Liver (tissue), 9 donors: ENCODE measurements around the gene FAM120B. TPM values are rescaled to one million over a fixed set of nuclear protein-coding genes. Genes with fewer than 3 reads are reported as not detected.

ENCODE experiments used
- DNase-seq: peaks from one replicate; pipeline ENCODE4 v3.0.0-alpha.2; 2017; ENCODE audit warnings: low spot score
- H3K27ac ChIP-seq, 2 donors: one replicate each; pipeline ENCODE4 v1.7.0; 2013; ENCODE audit warnings: inconsistent platforms in 2 of 2, low read length in 2 of 2, control low read depth in 1 of 2, low read depth in 1 of 2, mild to moderate bottlenecking in 1 of 2
- H3K27me3 ChIP-seq, 4 donors: one replicate each; pipeline versions ENCODE4 v1.6.1 to v1.7.0; 2013; ENCODE audit warnings: low read length in 3 of 4, inconsistent platforms in 1 of 4, mild to moderate bottlenecking in 1 of 4, moderate library complexity in 1 of 4; ENCODE audit not compliant: control insufficient read depth in 4 of 4, insufficient read depth in 4 of 4
- H3K36me3 ChIP-seq, 4 donors: one replicate each; pipeline versions ENCODE4 v1.6.1 to v1.7.0; 2013; ENCODE audit warnings: low read length in 3 of 4, mild to moderate bottlenecking in 3 of 4, low read depth in 1 of 4, moderate library complexity in 1 of 4; ENCODE audit not compliant: control insufficient read depth in 4 of 4, insufficient read depth in 3 of 4
- H3K4me1 ChIP-seq, 4 donors: one replicate each; pipeline versions ENCODE4 v1.6.1 to v1.7.0; 2013; ENCODE audit warnings: low read length in 3 of 4, mild to moderate bottlenecking in 3 of 4, moderate library complexity in 1 of 4; ENCODE audit not compliant: control insufficient read depth in 4 of 4, insufficient read depth in 4 of 4
- H3K4me3 ChIP-seq, 3 donors: one replicate each; pipeline versions ENCODE4 v1.6.1 to v1.7.0; 2013; ENCODE audit warnings: low read length in 3 of 3, control low read depth in 1 of 3, low read depth in 1 of 3, mild to moderate bottlenecking in 1 of 3
- H3K9ac ChIP-seq, 2 donors: one replicate each; pipeline ENCODE4 v1.7.0; 2013; ENCODE audit warnings: low read length in 2 of 2, mild to moderate bottlenecking in 2 of 2, moderate library complexity in 2 of 2, control low read depth in 1 of 2, low read depth in 1 of 2
- H3K9me3 ChIP-seq, 4 donors: one replicate each; pipeline versions ENCODE4 v1.6.1 to v1.7.0; 2013; ENCODE audit warnings: low read length in 3 of 4; ENCODE audit not compliant: control insufficient read depth in 4 of 4
- ATF3 ChIP-seq: IDR thresholded peaks from 2 replicates; pipeline ENCODE4 v1.6.1; 2016; ENCODE audit warnings: antibody characterized with exemption
- EGR1 ChIP-seq, 2 donors: IDR thresholded peaks; 2 replicates each; pipeline ENCODE4 v1.6.1; 2016 to 2018; ENCODE audit warnings: antibody characterized with exemption in 2 of 2, low read depth in 2 of 2
- FOXA1 ChIP-seq: IDR thresholded peaks from 2 replicates; pipeline ENCODE4 v1.6.1; 2016; ENCODE audit warnings: antibody characterized with exemption
- FOXA2 ChIP-seq: IDR thresholded peaks from 2 replicates; pipeline ENCODE4 v1.6.1; 2016; ENCODE audit warnings: antibody characterized with exemption
- GABPA ChIP-seq, 2 donors: IDR thresholded peaks in 1 of 2; conservative IDR thresholded peaks in 1 of 2; 2 replicates each; pipeline ENCODE4 v1.6.1; 2016; ENCODE audit warnings: antibody characterized with exemption in 2 of 2, mild to moderate bottlenecking in 1 of 2, moderate library complexity in 1 of 2
- HNF4A ChIP-seq, 2 donors: conservative IDR thresholded peaks; 2 replicates each; pipeline ENCODE4 v1.6.1; 2016; ENCODE audit warnings: antibody characterized with exemption in 2 of 2, mild to moderate bottlenecking in 2 of 2
- HNF4G ChIP-seq: IDR thresholded peaks from 2 replicates; pipeline ENCODE4 v1.6.1; 2016; ENCODE audit warnings: antibody characterized with exemption
- JUND ChIP-seq, 2 donors: IDR thresholded peaks; 2 replicates each; pipeline ENCODE4 v1.6.1; 2016; ENCODE audit warnings: antibody characterized with exemption in 2 of 2
- MAX ChIP-seq: IDR thresholded peaks from 2 replicates; pipeline ENCODE4 v1.6.1; 2016; ENCODE audit warnings: antibody characterized with exemption
- NR2F2 ChIP-seq: IDR thresholded peaks from 2 replicates; pipeline ENCODE4 v1.6.1; 2016; ENCODE audit warnings: antibody characterized with exemption
- RAD21 ChIP-seq, 2 donors: IDR thresholded peaks; 2 replicates each; pipeline ENCODE4 v1.6.1; 2016; ENCODE audit warnings: antibody characterized with exemption in 2 of 2, mild to moderate bottlenecking in 2 of 2
- REST ChIP-seq: IDR thresholded peaks from 2 replicates; pipeline ENCODE4 v1.6.1; 2016; ENCODE audit warnings: antibody characterized with exemption, mild to moderate bottlenecking
- RXRA ChIP-seq, 2 donors: IDR thresholded peaks; 2 replicates each; pipeline ENCODE4 v1.6.1; 2017 to 2018; ENCODE audit warnings: antibody characterized with exemption in 2 of 2, mild to moderate bottlenecking in 1 of 2
- SP1 ChIP-seq: IDR thresholded peaks from 2 replicates; pipeline ENCODE4 v1.6.1; 2018; ENCODE audit warnings: antibody characterized with exemption, mild to moderate bottlenecking
- TAF1 ChIP-seq: conservative IDR thresholded peaks from 2 replicates; pipeline ENCODE4 v1.6.1; 2016; ENCODE audit warnings: antibody characterized with exemption, mild to moderate bottlenecking
- YY1 ChIP-seq: IDR thresholded peaks from 2 replicates; pipeline ENCODE4 v1.6.1; 2016; ENCODE audit warnings: antibody characterized with exemption, mild to moderate bottlenecking
- ZBTB33 ChIP-seq: IDR thresholded peaks from 2 replicates; pipeline ENCODE4 v1.6.1; 2016; ENCODE audit warnings: antibody characterized with exemption
- WGBS: extraction: QIAGEN DNeasy Blood & Tissue Kit; methylation state at CpG from one replicate; pipeline ENCODE4 v1.1.7; 2013; 5-methylcytosine and 5-hydroxymethylcytosine counted together
- polyA plus RNA-seq, 2 donors: library from polyadenylated mRNA; stranded (reverse) in 1 of 2; unstranded in 1 of 2; fragments of 200-250 nt in 1 of 2; fragments of >200 nt in 1 of 2; fragmentation: Nextera tagmentation in 1 of 2; extraction: Ambion mirVana in 1 of 2; gene quantifications; one replicate each; pipeline versions ENCODE4 v1.2.1 to v1.2.3, GENCODE V29; 2013 to 2015
- total RNA-seq, 2 donors: library from RNA; depleted of rRNA; stranded (reverse); fragments of >200 nt; gene quantifications; one replicate each; pipeline ENCODE4 v1.2.3, GENCODE V29; 2014
- donor health status: healthy.
- donor health status: healthy.
- donor health status: healthy.
- donor health status: healthy.
- donor health status: healthy.

Gene FAM120B
- total and polyA plus RNA-seq, 4 donors, result 6.0 to 11.1 (median 9.1) TPM

DNA sequence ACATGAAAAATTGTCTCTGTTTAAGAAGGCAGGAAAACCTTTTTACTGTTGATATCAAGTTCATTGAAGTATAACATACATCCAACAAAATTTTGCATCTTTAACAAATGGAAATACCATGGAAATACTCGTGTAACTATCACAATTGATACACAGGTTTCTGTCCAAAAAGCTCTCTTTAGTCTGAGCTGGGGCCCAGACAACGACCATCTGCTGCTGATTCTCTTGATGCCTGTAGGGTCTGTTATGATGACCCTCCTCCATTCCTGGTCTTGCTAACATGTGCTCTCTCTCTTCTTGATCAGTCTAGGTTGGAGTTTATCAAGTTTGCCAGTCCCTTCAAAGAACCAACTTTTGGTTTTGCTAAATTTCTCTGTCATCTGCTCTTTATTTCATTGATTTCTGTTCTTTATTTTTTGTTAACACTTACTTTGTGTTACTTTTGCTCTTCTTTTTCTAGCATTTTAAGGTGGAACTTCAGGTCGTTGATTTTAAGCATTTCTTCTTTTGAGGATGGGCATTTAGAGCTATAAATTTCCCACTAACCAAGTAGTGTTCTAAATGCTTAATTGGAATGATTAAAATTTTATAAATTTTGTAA, 129.8 kb downstream of the FAM120B start:
- H3K4me1 ChIP-seq, result peaks cover 0 to 6% (median 0%) of the 10 kb centered on the region in 4 donors
- no peaks in the 10 kb centered on the region for H3K36me3 ChIP-seq
- no peak overlapping the region for H3K4me3 ChIP-seq
- H3K9ac ChIP-seq, result no peak overlapping the region
- 73% methylated on average over 3 of the region's 3 CpGs for WGBS
- DNase-seq, result no peak
- H3K27ac ChIP-seq, result no peak overlapping the region
- peaks cover 0 to 5% (median 0%) of the 10 kb centered on the region in 4 donors for H3K27me3 ChIP-seq
- TF ChIP-seq EGR1 (IDR thresholded peaks at IDR 0.05; ENCODE audit: low read depth in 2 of 2), result no peak
- no peak for TF ChIP-seq JUND (IDR thresholded peaks at IDR 0.05)
- TF ChIP-seq TAF1, result no peak
- no peak for TF ChIP-seq FOXA2
- no peak for TF ChIP-seq ATF3
- TF ChIP-seq RXRA (IDR thresholded peaks at IDR 0.05), result no peak
- no peak for TF ChIP-seq MAX
- no peak for TF ChIP-seq REST
- no peak for TF ChIP-seq FOXA1
- TF ChIP-seq NR2F2, result no peak
- TF ChIP-seq GABPA (IDR thresholded peaks at IDR 0.05 in 1 of 2, conservative IDR thresholded peaks at IDR 0.05 in 1 of 2), result no peak
- TF ChIP-seq ZBTB33, result no peak
- no peak for TF ChIP-seq SP1
- no peak for TF ChIP-seq HNF4G
- TF ChIP-seq RAD21 (IDR thresholded peaks at IDR 0.05), result no peak
- TF ChIP-seq YY1, result no peak
- TF ChIP-seq HNF4A (conservative IDR thresholded peaks at IDR 0.05), result no peak
- H3K9me3 ChIP-seq, result no peaks in the 10 kb centered on the region

- no peak for TF ChIP-seq EGR1 (IDR thresholded peaks at IDR 0.05; ENCODE audit: low read depth in 2 of 2)
- no peak for TF ChIP-seq MAX
- TF ChIP-seq FOXA1, result no peak
- no peak for TF ChIP-seq HNF4A (conservative IDR thresholded peaks at IDR 0.05)
- no peak for TF ChIP-seq GABPA (IDR thresholded peaks at IDR 0.05 in 1 of 2, conservative IDR thresholded peaks at IDR 0.05 in 1 of 2)
- no peak for TF ChIP-seq RXRA (IDR thresholded peaks at IDR 0.05)
- no peak for TF ChIP-seq NR2F2
- no peak for TF ChIP-seq FOXA2
- no peak for TF ChIP-seq HNF4G
- no peak for TF ChIP-seq ZBTB33
- TF ChIP-seq REST, result no peak
- no peak for DNase-seq
- no peak overlapping the region for H3K27ac ChIP-seq
Observed at GRCh38 chr6:170437719-170438401, 131.3 kb downstream of the FAM120B start.

More at GRCh38 chr6:170437719-170438401, 131.3 kb downstream of the FAM120B start:
- peaks cover 0 to 6% (median 0%) of the 10 kb centered on the region in 4 donors for H3K4me1 ChIP-seq
- H3K27me3 ChIP-seq, result peaks cover 0 to 4% (median 0%) of the 10 kb centered on the region in 4 donors
- no peaks in the 10 kb centered on the region for H3K9me3 ChIP-seq
- H3K9ac ChIP-seq, result no peak overlapping the region
- no peaks in the 10 kb centered on the region for H3K36me3 ChIP-seq
- WGBS, result 49% methylated on average over 12 of the region's 12 CpGs
- H3K4me3 ChIP-seq, result peak overlapping the region in 1 of 3 donors; percentile 29
